Lower leg skin (tissue), 4 donors: Measurements from ENCODE around the gene ARMH1. TPM values are rescaled to one million over a fixed set of nuclear protein-coding genes. Genes with fewer than 3 reads are reported as not detected.
A peak's percentile ranks its signal among the peaks of the same experiment; 100 is the strongest.
"Not testable (repeated sequence)": the region's sequence is repeated elsewhere in the genome, so short reads cannot be mapped to it uniquely, and the experiment has no call there.

Source experiments
- DNase-seq, 2 donors: peaks; one replicate each; pipeline ENCODE4 v3.0.0-alpha.2; 2019; ENCODE audit warnings: low spot score in 2 of 2
- H3K4me3 ChIP-seq: fragments of 200-600 bp; sonication (generic); 2 replicates; pipeline ENCODE4 v1.5.1; 2017; ENCODE audit warnings: mild to moderate bottlenecking, low read depth; ENCODE audit not compliant: poor library complexity, severe bottlenecking
- POLR2A ChIP-seq, 2 donors: fragments of 450-650 bp; IDR thresholded peaks; one replicate each; pipeline ENCODE4 v1.6.1; 2016 to 2017; ENCODE audit warnings: antibody characterized with exemption in 2 of 2, mild to moderate bottlenecking in 1 of 2, moderate library complexity in 1 of 2
- WGBS, 2 donors: methylation state at CpG; one replicate each; pipeline ENCODE4 v1.1.5; 2018; 5-methylcytosine and 5-hydroxymethylcytosine counted together
- intact Hi-C: fragments of 100-400 bp; cut with DNase I; formaldehyde crosslinking; loops from one replicate; pipeline ENCODE4 v1.15.0; 2023; ENCODE audit warnings: low total_unique reads
- total RNA-seq, 4 donors: library from RNA; depleted of rRNA; stranded (reverse); fragments of >200 nt; gene quantifications; one replicate each; pipeline ENCODE4 v1.1.0, GENCODE V29; 2016
- TF ChIP-seq, protein P1 (sequence below), 3 donors: fragments of 450-650 bp; IDR thresholded peaks; one replicate each; pipeline ENCODE4 v1.5.1; 2016; ENCODE audit warnings: antibody characterized with exemption in 3 of 3, mild to moderate bottlenecking in 3 of 3, moderate library complexity in 2 of 3

Gene ARMH1
- total RNA-seq, 4 donors from 2014 or later: 2.7 TPM; not detected in 3

- peak overlapping the region; percentile 29 for H3K4me3 ChIP-seq
- DNase-seq: no peak
- TF ChIP-seq, protein P1, sequence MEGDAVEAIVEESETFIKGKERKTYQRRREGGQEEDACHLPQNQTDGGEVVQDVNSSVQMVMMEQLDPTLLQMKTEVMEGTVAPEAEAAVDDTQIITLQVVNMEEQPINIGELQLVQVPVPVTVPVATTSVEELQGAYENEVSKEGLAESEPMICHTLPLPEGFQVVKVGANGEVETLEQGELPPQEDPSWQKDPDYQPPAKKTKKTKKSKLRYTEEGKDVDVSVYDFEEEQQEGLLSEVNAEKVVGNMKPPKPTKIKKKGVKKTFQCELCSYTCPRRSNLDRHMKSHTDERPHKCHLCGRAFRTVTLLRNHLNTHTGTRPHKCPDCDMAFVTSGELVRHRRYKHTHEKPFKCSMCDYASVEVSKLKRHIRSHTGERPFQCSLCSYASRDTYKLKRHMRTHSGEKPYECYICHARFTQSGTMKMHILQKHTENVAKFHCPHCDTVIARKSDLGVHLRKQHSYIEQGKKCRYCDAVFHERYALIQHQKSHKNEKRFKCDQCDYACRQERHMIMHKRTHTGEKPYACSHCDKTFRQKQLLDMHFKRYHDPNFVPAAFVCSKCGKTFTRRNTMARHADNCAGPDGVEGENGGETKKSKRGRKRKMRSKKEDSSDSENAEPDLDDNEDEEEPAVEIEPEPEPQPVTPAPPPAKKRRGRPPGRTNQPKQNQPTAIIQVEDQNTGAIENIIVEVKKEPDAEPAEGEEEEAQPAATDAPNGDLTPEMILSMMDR (IDR thresholded peaks at IDR 0.05): no peak
- no peak for TF ChIP-seq POLR2A (IDR thresholded peaks at IDR 0.05)
- intact Hi-C loops: no loop called here
- WGBS, 2 donors: 3 to 6% methylated on average over 14 of the region's 14 CpGs
These were observed 65.7 kb downstream of the ARMH1 start for GRCh38 chr1:44740179-44740617.

DNA sequence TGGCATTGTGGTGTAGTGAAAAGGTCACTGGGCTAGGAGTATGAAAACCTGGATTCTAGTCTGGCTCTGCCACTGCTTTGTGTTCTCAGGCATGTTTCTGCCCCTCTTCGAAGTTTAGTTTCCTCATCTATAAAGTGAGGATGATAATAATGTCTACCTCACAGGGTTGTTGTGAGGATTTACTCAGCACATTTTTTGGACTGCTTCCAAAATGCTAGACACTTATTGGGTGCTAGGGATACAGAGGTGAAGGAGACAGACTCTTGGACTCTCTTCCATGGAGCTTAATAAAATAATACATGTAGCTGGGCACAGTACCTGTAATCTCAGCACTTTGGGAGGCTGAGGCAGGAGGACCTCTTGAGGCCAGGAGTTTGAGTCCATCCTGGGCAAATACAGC lies 68.7 kb downstream of the ARMH1 start:
- intact Hi-C loops: no loop called here
- WGBS, 2 donors: 88 to 89% methylated on average over 1 of the region's 1 CpG
- DNase-seq: no peak
- TF ChIP-seq, protein P1 (IDR thresholded peaks at IDR 0.05): no peak
- no peak for TF ChIP-seq POLR2A (IDR thresholded peaks at IDR 0.05)
- no peak overlapping the region for H3K4me3 ChIP-seq

DNA sequence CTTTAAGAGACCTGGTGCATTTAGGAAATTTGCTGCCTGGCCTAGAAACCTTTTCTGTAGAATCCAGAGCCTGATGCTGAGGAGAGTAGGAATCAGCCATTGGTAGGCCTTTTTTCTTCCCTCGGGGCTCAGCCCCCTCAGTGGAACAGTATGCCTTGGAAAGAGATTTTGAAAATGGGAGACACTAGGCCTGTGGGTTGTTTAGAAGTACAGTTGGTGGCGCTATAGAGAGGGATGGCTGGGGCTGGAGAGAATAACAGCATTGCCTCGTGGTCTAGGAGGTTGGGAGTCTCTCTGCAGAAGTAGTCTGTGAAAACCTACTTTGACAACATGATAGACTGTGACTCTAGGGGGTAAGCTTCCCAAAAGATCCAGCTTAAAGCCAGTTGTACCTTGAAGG lies 73.4 kb downstream of the ARMH1 start:
- intact Hi-C loops: no loop called here
- WGBS, 2 donors: 94 to 97% methylated on average over 3 of the region's 3 CpGs
- no peak overlapping the region for H3K4me3 ChIP-seq
- DNase-seq: no peak
- TF ChIP-seq POLR2A (IDR thresholded peaks at IDR 0.05): no peak
- TF ChIP-seq, protein P1 (IDR thresholded peaks at IDR 0.05): no peak

- 96 to 100% methylated on average over 2 of the region's 2 CpGs for WGBS, 2 donors
- TF ChIP-seq, protein P1 (IDR thresholded peaks at IDR 0.05): no peak
- TF ChIP-seq POLR2A (IDR thresholded peaks at IDR 0.05): no peak
- intact Hi-C loops: no loop called here
- no peak for DNase-seq
- no peak overlapping the region for H3K4me3 ChIP-seq
These were observed 82.9 kb downstream of the ARMH1 start for GRCh38 chr1:44757420-44757819.

DNA sequence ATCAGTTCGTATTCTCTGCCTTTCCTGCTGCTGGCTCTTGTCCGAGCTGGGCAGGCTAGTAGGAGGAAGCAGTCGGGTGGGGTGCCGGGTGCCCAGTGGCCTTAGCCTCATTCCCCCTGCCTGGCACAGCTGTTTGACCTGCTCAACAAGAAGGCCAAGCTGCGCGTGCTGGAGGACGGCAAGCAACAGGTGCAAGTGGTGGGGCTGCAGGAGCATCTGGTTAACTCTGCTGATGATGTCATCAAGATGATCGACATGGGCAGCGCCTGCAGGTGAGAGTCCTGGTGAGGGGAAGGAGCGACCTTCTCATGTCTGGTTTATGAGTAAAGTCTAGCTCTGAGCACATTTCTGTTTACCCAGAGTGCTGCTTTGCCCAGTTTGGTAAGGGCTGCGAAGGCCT lies 84.6 kb downstream of the ARMH1 start:
- 87 to 94% methylated on average over 11 of the region's 11 CpGs for WGBS, 2 donors
- intact Hi-C loops: no loop called here
- no peak overlapping the region for H3K4me3 ChIP-seq
- TF ChIP-seq, protein P1 (IDR thresholded peaks at IDR 0.05): no peak
- TF ChIP-seq POLR2A (IDR thresholded peaks at IDR 0.05): no peak
- DNase-seq: no peak

DNA sequence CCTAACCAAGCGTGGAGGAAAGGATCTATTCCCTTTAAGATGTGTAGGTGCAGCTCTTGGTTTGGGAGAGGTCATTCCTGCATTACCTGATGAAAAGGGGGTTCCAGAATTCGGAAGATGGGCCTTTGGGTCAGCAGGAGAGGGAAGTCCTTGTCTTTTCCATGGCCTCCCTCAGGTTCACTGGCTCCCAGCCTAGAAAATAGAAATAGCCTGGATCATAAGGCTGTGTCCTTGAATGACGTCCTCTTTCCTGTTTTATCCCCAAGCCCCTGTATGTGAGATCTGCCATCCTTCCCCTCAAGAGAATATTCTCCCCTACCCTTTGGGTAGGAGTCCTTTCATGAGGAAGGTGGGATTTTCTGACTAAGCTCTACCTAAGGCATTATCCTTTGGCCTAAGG lies 86.4 kb downstream of the ARMH1 start:
- no peak for TF ChIP-seq POLR2A (IDR thresholded peaks at IDR 0.05)
- TF ChIP-seq, protein P1 (IDR thresholded peaks at IDR 0.05): no peak
- WGBS, 2 donors: 89 to 96% methylated on average over 3 of the region's 3 CpGs
- H3K4me3 ChIP-seq: no peak overlapping the region
- no peak for DNase-seq
- intact Hi-C loops: no loop called here

GRCh38 chr1:44766421-44766820 lies 91.9 kb downstream of the ARMH1 start:
- WGBS, 2 donors: 92 to 95% methylated on average over 6 of the region's 6 CpGs
- H3K4me3 ChIP-seq, intact Hi-C loops, DNase-seq: not testable (repeated sequence)
